Gastroesophageal sphincter (tissue), 4 donors: Measurements from ENCODE around the gene PEX11B. TPM values are rescaled to one million over a fixed set of nuclear protein-coding genes. Genes with fewer than 3 reads are reported as not detected.

Experiments
- ATAC-seq: fragments of 150-250 bp; one replicate; pipeline ENCODE4 v1.9.1; 2016; ENCODE audit warnings: mild to moderate bottlenecking, moderate library complexity
- H3K27ac ChIP-seq, 4 donors: fragments of 200-600 bp; sonication (generic) in 3 of 4; 1 replicate in 3 of 4; 2 replicates in 1 of 4; pipeline ENCODE4 v1.5.1; 2016 to 2019
- H3K27me3 ChIP-seq: fragments of 200-600 bp; sonication (generic); one replicate; pipeline ENCODE4 v1.5.1; 2019
- H3K36me3 ChIP-seq, 2 donors: fragments of 200-600 bp; sonication (generic); one replicate each; pipeline ENCODE4 v1.5.1; 2019; ENCODE audit warnings: control low read depth in 1 of 2
- H3K4me1 ChIP-seq, 3 donors: fragments of 200-600 bp; sonication (generic); 1 replicate in 2 of 3; 2 replicates in 1 of 3; pipeline ENCODE4 v1.5.1; 2016 to 2019; ENCODE audit warnings: control low read depth in 2 of 3
- H3K4me3 ChIP-seq, 2 donors: fragments of 200-600 bp; sonication (generic); one replicate each; pipeline ENCODE4 v1.5.1; 2019; ENCODE audit warnings: mild to moderate bottlenecking in 1 of 2, moderate library complexity in 1 of 2
- H3K9me3 ChIP-seq, 3 donors: fragments of 200-600 bp; sonication (generic); one replicate each; pipeline ENCODE4 v1.5.1; 2017 to 2019; ENCODE audit warnings: control low read depth in 2 of 3
- CTCF ChIP-seq, 4 experiments: fragments of 200-600 bp in 2 of 4; fragments of 450-650 bp in 2 of 4; sonication (generic) in 1 of 4; IDR thresholded peaks; one replicate each; pipeline ENCODE4 v1.5.1; 2017 to 2019; ENCODE audit warnings: antibody characterized with exemption in 4 of 4, mild to moderate bottlenecking in 2 of 4, moderate library complexity in 2 of 4
- EP300 ChIP-seq: sonication (generic); formaldehyde crosslinking; IDR thresholded peaks from one replicate; pipeline ENCODE4 v1.6.1; 2017; ENCODE audit warnings: antibody characterized with exemption, mild to moderate bottlenecking
- POLR2A ChIP-seq, 2 donors: fragments of 450-650 bp; IDR thresholded peaks; one replicate each; pipeline ENCODE4 v1.6.1; 2017; ENCODE audit warnings: antibody characterized with exemption in 2 of 2, mild to moderate bottlenecking in 2 of 2, moderate library complexity in 1 of 2
- POLR2AphosphoS5 ChIP-seq: sonication (generic); formaldehyde crosslinking; IDR thresholded peaks from one replicate; pipeline ENCODE4 v1.6.1; 2017; ENCODE audit warnings: antibody characterized with exemption
- WGBS, 2 donors: methylation state at CpG; one replicate each; pipeline ENCODE4 v1.1.5; 2018; ENCODE audit warnings: low coverage in 1 of 2; 5-methylcytosine and 5-hydroxymethylcytosine counted together
- total RNA-seq, 4 donors: library from RNA; depleted of rRNA; stranded (reverse); fragments of >200 nt; gene quantifications; one replicate each; pipeline ENCODE4 v1.1.0, GENCODE V29; 2016

The PEX11B gene
- total RNA-seq, 4 donors from 2014 or later: 22.1 to 29.1 (median 28.1) TPM

DNA sequence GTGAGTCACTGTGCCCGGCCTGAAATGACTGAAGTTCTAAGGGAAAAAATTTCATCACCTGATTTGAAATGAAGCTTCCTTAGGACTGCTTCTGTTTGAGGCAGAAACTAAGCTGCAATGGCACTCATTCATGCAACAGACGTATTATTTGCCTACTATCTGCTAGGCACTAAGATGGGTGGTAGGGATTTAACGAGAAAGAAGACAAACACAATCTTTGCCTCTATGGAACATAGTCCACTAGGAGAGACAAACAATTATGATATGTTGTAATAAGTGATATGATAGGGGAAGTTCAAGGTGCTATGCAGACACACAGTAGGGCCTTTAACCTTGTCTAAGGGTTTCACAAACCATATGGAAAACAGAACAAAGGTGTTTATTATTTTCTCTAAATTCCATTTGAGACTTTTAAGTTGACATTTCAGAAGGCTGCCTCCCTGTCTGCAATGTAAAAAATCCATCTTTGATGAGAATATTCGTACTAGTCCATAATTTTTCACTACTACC is 28.0 kb upstream of the PEX11B start:
- Histone ChIP-seq H3K36me3 (peaks cover 0 to 64% of the 10 kb centered on the region in 2 donors), H3K27me3 (no peaks in the 10 kb centered on the region), H3K4me3 (no peak overlapping the region), H3K4me1 (peaks cover 0 to 37% (median 6%) of the 10 kb centered on the region in 3 donors), H3K27ac (no peak overlapping the region), H3K9me3 (no peaks in the 10 kb centered on the region)
- TF ChIP-seq EP300: no peak
- 81 to 94% methylated on average over 2 to 3 of the region's 4 CpGs for WGBS, 2 donors
- no peak for ATAC-seq

DNA sequence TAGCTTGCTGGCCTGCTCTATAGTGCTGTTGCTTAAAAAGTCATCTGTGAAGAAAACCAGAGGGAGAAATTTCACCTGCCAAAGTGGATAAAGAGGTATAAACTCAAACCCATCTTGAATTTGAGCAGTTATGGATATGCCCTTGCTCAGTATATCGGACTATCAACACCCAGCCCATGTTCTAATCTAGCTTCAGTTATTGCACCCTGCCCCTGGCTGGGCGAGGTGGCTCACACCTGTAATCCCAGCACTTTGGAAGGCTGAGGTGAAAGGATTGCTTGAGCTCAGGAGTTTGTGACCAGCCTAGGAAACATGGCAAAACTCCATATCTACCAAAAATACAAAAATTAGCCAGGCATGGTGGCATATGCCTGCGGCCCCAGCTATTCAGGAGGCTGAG is 26.0 kb upstream of the PEX11B start:
- no peak for ATAC-seq
- WGBS, 2 donors: 92 to 100% methylated on average over 1 to 2 of the region's 3 CpGs
- Histone ChIP-seq H3K4me1 (peaks cover 0 to 17% (median 6%) of the 10 kb centered on the region in 3 donors), H3K9me3 (no peaks in the 10 kb centered on the region), H3K27ac (no peak overlapping the region), H3K36me3 (peaks cover 0 to 79% of the 10 kb centered on the region in 2 donors), H3K27me3 (no peaks in the 10 kb centered on the region), H3K4me3 (no peak overlapping the region)
- TF ChIP-seq CTCF (IDR thresholded peaks at IDR 0.05): no peak
- TF ChIP-seq POLR2A (IDR thresholded peaks at IDR 0.05): no peak
- TF ChIP-seq POLR2AphosphoS5: no peak
- no peak for TF ChIP-seq EP300

DNA sequence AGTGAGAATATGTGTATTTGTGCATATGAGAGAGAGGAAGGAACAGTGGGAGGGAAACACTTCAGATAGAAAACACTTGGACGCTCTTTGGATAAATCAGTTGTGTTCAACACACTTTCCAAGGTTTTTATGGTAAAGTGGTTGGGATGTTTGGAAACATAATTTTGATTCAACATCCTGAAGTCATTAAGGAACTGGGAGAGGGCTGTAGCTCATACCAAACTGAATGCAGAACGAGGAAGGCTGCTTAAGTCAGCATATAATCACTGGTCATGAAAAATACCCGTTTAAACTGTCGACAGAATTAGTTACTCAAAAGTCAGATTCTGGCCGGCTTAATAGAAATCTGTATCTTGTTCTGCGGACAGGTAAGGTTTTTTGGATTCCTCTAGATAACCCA is 24.4 kb upstream of the PEX11B start:
- no peak overlapping the region for H3K4me3 ChIP-seq
- H3K9me3 ChIP-seq: no peaks in the 10 kb centered on the region
- TF ChIP-seq POLR2A (IDR thresholded peaks at IDR 0.05) (no peak), CTCF (IDR thresholded peaks at IDR 0.05) (no peak), EP300 (no peak), POLR2AphosphoS5 (no peak)
- ATAC-seq: no peak
- peaks cover 0 to 93% of the 10 kb centered on the region in 2 donors for H3K36me3 ChIP-seq
- no peaks in the 10 kb centered on the region for H3K27me3 ChIP-seq
- no peak overlapping the region for H3K27ac ChIP-seq
- H3K4me1 ChIP-seq: peaks cover 0 to 6% (median 0%) of the 10 kb centered on the region in 3 donors
- 75 to 77% methylated on average over 3 to 6 of the region's 6 CpGs for WGBS, 2 donors

GRCh38 chr1:145942405-145942804 is 23.9 kb upstream of the PEX11B start:
- H3K27me3 ChIP-seq: no peaks in the 10 kb centered on the region
- no peaks in the 10 kb centered on the region for H3K9me3 ChIP-seq
- 73 to 100% methylated on average over 3 to 4 of the region's 4 CpGs for WGBS, 2 donors
- no peak for ATAC-seq
- no peak overlapping the region for H3K27ac ChIP-seq
- H3K4me3 ChIP-seq: no peak overlapping the region
- TF ChIP-seq POLR2A (IDR thresholded peaks at IDR 0.05): no peak
- no peak for TF ChIP-seq POLR2AphosphoS5
- TF ChIP-seq CTCF (IDR thresholded peaks at IDR 0.05): no peak
- no peak for TF ChIP-seq EP300
- peaks cover 0 to 2% (median 0%) of the 10 kb centered on the region in 3 donors for H3K4me1 ChIP-seq
- peaks cover 0 to 93% of the 10 kb centered on the region in 2 donors for H3K36me3 ChIP-seq

GRCh38 chr1:145937436-145937835 is 18.9 kb upstream of the PEX11B start:
- no peaks in the 10 kb centered on the region for H3K27me3 ChIP-seq
- TF ChIP-seq CTCF (IDR thresholded peaks at IDR 0.05) (no peak), EP300 (no peak), POLR2AphosphoS5 (no peak), POLR2A (IDR thresholded peaks at IDR 0.05) (no peak)
- H3K4me1 ChIP-seq: no peaks in the 10 kb centered on the region
- H3K9me3 ChIP-seq: no peaks in the 10 kb centered on the region
- peaks cover 0 to 93% of the 10 kb centered on the region in 2 donors for H3K36me3 ChIP-seq
- ATAC-seq: no peak
- H3K27ac ChIP-seq: no peak overlapping the region
- 43 to 71% methylated on average over 1 of the region's 1 CpG for WGBS, 2 donors
- H3K4me3 ChIP-seq: no peak overlapping the region
